GM12874 (cell line): ENCODE data around the gene SV2A.

Experiments used
- CTCF ChIP-seq: IDR thresholded peaks from 2 replicates; pipeline ENCODE4 v1.5.1; 2011; ENCODE audit warnings: low read depth, mild to moderate bottlenecking, control low read depth, low read length, moderate library complexity; ENCODE audit not compliant: insufficient read depth

Gene SV2A

GRCh38 chr1:149888247-149888998, 29.2 kb downstream of the SV2A start:
- peak; percentile 69 for TF ChIP-seq CTCF

- TF ChIP-seq CTCF, result no peak
Measured at GRCh38 chr1:149887456-149888246, 30.0 kb downstream of the SV2A start.

- TF ChIP-seq CTCF, result no peak
Measured at GRCh38 chr1:149886396-149887195, 31.0 kb downstream of the SV2A start.

- TF ChIP-seq CTCF, result no peak
Measured at GRCh38 chr1:149885339-149886120, 32.1 kb downstream of the SV2A start.

GRCh38 chr1:149884433-149885338, 33.0 kb downstream of the SV2A start:
- TF ChIP-seq CTCF, result no peak

GRCh38 chr1:149883598-149884247, 33.9 kb downstream of the SV2A start:
- no peak for TF ChIP-seq CTCF
